ENCODE results near the gene IKZF1.

Gene IKZF1

DNA sequence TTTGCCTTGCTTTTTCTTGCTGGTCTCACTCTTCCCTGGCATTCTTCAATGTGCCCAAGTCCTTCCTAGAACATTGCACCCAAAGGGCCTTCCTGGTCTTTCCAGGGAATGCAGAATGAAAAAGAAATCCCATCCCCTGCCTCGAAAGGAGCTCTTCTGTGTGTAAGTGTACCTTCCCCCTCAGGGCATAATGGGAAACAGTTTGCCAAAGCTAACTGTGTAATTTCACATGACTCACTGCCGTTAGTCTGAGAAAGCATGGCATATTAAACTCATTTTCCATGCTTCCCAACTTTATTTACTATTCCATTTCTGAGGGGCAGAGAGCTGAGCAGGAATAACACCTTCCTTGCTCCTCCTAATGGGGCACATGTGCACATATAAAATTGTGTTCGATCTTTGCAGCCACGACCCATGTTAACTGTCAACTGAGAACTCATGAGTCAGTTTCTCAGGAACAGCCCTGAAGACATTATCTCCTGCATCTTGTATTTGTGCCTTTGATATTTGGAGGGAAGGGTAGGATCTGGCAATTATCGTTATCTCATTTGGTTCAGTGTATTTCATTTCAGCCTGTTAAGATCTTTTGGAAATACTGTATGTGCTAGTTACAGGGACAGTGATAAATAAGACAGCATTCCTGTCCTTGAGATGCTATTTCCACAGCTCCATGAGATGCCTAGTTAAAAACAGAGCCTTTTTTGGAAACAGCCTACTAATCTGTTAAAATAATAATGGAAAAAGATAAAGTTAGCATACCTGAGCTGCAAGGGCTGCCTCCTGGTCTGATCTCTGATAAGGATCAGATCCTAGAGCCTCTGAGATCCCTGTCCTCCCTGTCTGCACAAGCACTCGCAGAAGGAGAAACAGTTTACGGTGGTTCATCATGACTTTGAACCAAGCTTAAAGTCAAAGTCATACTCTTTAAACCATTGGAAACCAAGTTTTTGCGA is 42.3 kb downstream of the IKZF1 start:
- H3K4me3 ChIP-seq (ENCODE audit: control insufficient read depth, low read depth, low read length): no peak overlapping the region
- DNase-seq (ENCODE audit: low read depth): no peak
- TF ChIP-seq, protein P1, sequence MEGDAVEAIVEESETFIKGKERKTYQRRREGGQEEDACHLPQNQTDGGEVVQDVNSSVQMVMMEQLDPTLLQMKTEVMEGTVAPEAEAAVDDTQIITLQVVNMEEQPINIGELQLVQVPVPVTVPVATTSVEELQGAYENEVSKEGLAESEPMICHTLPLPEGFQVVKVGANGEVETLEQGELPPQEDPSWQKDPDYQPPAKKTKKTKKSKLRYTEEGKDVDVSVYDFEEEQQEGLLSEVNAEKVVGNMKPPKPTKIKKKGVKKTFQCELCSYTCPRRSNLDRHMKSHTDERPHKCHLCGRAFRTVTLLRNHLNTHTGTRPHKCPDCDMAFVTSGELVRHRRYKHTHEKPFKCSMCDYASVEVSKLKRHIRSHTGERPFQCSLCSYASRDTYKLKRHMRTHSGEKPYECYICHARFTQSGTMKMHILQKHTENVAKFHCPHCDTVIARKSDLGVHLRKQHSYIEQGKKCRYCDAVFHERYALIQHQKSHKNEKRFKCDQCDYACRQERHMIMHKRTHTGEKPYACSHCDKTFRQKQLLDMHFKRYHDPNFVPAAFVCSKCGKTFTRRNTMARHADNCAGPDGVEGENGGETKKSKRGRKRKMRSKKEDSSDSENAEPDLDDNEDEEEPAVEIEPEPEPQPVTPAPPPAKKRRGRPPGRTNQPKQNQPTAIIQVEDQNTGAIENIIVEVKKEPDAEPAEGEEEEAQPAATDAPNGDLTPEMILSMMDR (conservative IDR thresholded peaks at IDR 0.05; ENCODE audit: control insufficient read depth, insufficient read depth, low read depth, low read length): no peak

DNA sequence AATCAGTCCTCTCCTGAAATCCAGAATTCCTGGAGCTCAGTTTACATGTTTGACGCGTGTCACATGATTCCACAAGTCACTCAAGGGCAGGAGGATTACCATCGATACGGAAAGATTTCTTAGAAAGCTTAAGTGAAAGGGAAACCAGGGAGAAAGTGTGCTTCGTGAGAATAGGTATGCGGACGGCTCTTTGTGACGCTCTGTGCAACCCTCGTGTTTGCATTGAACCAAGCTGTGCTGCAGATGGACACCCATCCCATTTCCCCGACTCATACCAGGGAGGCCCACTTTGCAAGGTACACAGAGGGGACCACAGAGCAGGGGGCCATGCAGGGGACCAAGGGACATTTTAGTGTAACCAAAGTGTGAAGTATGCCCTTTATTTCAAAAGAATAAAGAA is 43.2 kb downstream of the IKZF1 start:
- TF ChIP-seq, protein P1 (conservative IDR thresholded peaks at IDR 0.05; ENCODE audit: control insufficient read depth, insufficient read depth, low read depth, low read length): no peak
- no peak for DNase-seq (ENCODE audit: low read depth)
- no peak overlapping the region for H3K4me3 ChIP-seq (ENCODE audit: control insufficient read depth, low read depth, low read length)

DNA sequence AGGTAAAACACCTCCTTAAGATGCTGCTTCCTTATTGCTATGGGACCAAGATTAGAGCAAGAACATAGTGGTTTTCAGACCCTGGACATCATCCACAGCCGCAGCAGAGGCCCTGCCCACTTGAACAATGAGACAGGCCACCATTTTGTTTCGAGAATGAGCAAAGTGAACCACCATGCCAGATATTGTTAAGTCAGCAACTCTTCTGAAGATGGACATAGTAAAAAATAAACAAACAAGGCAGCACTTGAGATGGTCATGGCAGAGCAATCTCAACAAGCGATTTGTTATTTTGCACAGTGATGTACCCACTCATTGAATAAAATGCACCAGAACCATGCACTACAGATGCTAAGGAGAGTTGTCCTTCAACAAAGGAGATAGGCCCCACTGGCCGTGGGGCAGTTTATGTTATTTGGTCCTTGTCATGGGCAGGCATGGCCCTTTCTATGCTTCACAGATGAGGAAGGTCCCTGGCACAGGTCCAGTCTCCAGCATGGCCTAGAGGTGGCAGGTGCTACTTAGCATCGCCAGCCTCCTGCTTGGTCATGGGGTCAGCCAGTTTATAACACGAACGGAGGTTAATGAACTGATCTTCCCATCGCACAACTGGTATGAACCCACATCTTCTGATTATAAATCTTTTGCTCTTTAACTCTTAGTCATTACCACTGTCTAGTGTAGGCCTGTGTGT is 44.1 kb downstream of the IKZF1 start:
- TF ChIP-seq, protein P1 (conservative IDR thresholded peaks at IDR 0.05; ENCODE audit: control insufficient read depth, insufficient read depth, low read depth, low read length): no peak
- DNase-seq (ENCODE audit: low read depth): no peak
- no peak overlapping the region for H3K4me3 ChIP-seq (ENCODE audit: control insufficient read depth, low read depth, low read length)

DNA sequence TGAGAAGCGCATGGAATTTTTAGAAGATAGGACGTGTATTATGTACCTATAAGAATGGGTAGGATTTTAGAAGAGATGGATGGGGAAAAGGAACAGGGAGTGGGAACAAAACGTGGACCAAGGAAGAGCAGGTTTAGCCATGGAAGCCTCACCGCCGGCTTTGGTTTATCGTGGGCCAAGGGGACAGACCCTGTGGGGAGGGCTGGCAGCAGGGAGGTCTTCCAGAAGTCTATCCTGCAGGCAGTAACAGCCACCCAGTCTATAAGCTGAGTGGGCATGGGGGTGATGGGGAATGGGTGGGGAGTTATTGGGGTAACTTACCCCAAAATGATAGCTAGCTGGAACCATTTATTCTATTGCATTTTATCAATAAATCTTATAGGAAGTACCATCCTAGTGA is 44.9 kb downstream of the IKZF1 start:
- no peak overlapping the region for H3K4me3 ChIP-seq (ENCODE audit: control insufficient read depth, low read depth, low read length)
- TF ChIP-seq, protein P1 (conservative IDR thresholded peaks at IDR 0.05; ENCODE audit: control insufficient read depth, insufficient read depth, low read depth, low read length): no peak
- DNase-seq (ENCODE audit: low read depth): no peak

GRCh38 chr7:50349963-50350944 is 45.7 kb downstream of the IKZF1 start:
- no peak overlapping the region for H3K4me3 ChIP-seq (ENCODE audit: control insufficient read depth, low read depth, low read length)
- TF ChIP-seq, protein P1 (conservative IDR thresholded peaks at IDR 0.05; ENCODE audit: control insufficient read depth, insufficient read depth, low read depth, low read length): no peak
- DNase-seq (ENCODE audit: low read depth): no peak

- no peak for DNase-seq (ENCODE audit: low read depth)
Measured at GRCh38 chr7:50351267-50351666, 46.8 kb downstream of the IKZF1 start.

More at GRCh38 chr7:50351267-50351666, 46.8 kb downstream of the IKZF1 start:
- H3K4me3 ChIP-seq (ENCODE audit: control insufficient read depth, low read depth, low read length): no peak overlapping the region
- TF ChIP-seq, protein P1 (conservative IDR thresholded peaks at IDR 0.05; ENCODE audit: control insufficient read depth, insufficient read depth, low read depth, low read length): no peak
